ENCODE data around the gene MIPEP.
A peak's percentile ranks its signal among the peaks of the same experiment; 100 is the strongest.

Gene MIPEP

GRCh38 chr13:23888658-23889614, at the start of gene MIPEP:
Gene MIPEP, minus strand, starts transcription at chr13:23889400. Its CDS starts 80 bp downstream, at chr13:23889320.
- H3K4me1 Mint-ChIP-seq, result peaks cover 31% of the 10 kb centered on the region
- H3K9me3 Mint-ChIP-seq, result no peaks in the 10 kb centered on the region
- peak within 1 kb of the TSS; percentile 89 for H3K4me3 Mint-ChIP-seq
- H3K36me3 Mint-ChIP-seq, result peaks cover 3% of the 10 kb centered on the region
- H3K27ac Mint-ChIP-seq, result peak within 1 kb of the TSS; percentile 93
- H3K27me3 Mint-ChIP-seq, result no peaks in the 10 kb centered on the region

GRCh38 chr13:23934520-23934919, 45.3 kb upstream of the MIPEP start:
- Mint-ChIP-seq H3K27me3 (peaks cover 31% of the 10 kb centered on the region), H3K9me3 (peaks cover 12% of the 10 kb centered on the region), H3K27ac (no peak overlapping the region), H3K4me1 (no peaks in the 10 kb centered on the region), H3K4me3 (no peak overlapping the region), H3K36me3 (no peaks in the 10 kb centered on the region)

GRCh38 chr13:23928985-23929384, 39.8 kb upstream of the MIPEP start:
- H3K27me3 Mint-ChIP-seq, result peaks cover 14% of the 10 kb centered on the region
- H3K4me3 Mint-ChIP-seq, result no peak overlapping the region
- H3K36me3 Mint-ChIP-seq, result no peaks in the 10 kb centered on the region
- no peaks in the 10 kb centered on the region for H3K9me3 Mint-ChIP-seq
- no peaks in the 10 kb centered on the region for H3K4me1 Mint-ChIP-seq
- no peak overlapping the region for H3K27ac Mint-ChIP-seq

- H3K9me3 Mint-ChIP-seq, result no peaks in the 10 kb centered on the region
- H3K27ac Mint-ChIP-seq, result no peak overlapping the region
- H3K27me3 Mint-ChIP-seq, result peaks cover 12% of the 10 kb centered on the region
- H3K4me1 Mint-ChIP-seq, result no peaks in the 10 kb centered on the region
- H3K4me3 Mint-ChIP-seq, result no peak overlapping the region
- peaks cover 1% of the 10 kb centered on the region for H3K36me3 Mint-ChIP-seq
These were observed 33.8 kb upstream of the MIPEP start for GRCh38 chr13:23923031-23923430.

GRCh38 chr13:23922005-23922932, 33.1 kb upstream of the MIPEP start:
- Mint-ChIP-seq H3K4me1 (no peaks in the 10 kb centered on the region), H3K9me3 (no peaks in the 10 kb centered on the region), H3K4me3 (no peak overlapping the region), H3K27ac (no peak overlapping the region), H3K27me3 (peaks cover 19% of the 10 kb centered on the region), H3K36me3 (peaks cover 1% of the 10 kb centered on the region)

GRCh38 chr13:23921451-23921888, 32.3 kb upstream of the MIPEP start:
- no peak overlapping the region for H3K4me3 Mint-ChIP-seq
- no peaks in the 10 kb centered on the region for H3K9me3 Mint-ChIP-seq
- peaks cover 24% of the 10 kb centered on the region for H3K27me3 Mint-ChIP-seq
- H3K36me3 Mint-ChIP-seq, result peaks cover 1% of the 10 kb centered on the region
- no peaks in the 10 kb centered on the region for H3K4me1 Mint-ChIP-seq
- no peak overlapping the region for H3K27ac Mint-ChIP-seq

GRCh38 chr13:23919006-23919405, 29.8 kb upstream of the MIPEP start:
- Mint-ChIP-seq H3K4me3 (no peak overlapping the region), H3K4me1 (no peaks in the 10 kb centered on the region), H3K9me3 (no peaks in the 10 kb centered on the region), H3K36me3 (peaks cover 1% of the 10 kb centered on the region), H3K27me3 (peaks cover 34% of the 10 kb centered on the region), H3K27ac (no peak overlapping the region)

- no peak overlapping the region for H3K4me3 Mint-ChIP-seq
- no peak overlapping the region for H3K27ac Mint-ChIP-seq
- peaks cover 1% of the 10 kb centered on the region for H3K36me3 Mint-ChIP-seq
- no peaks in the 10 kb centered on the region for H3K9me3 Mint-ChIP-seq
- peaks cover 34% of the 10 kb centered on the region for H3K27me3 Mint-ChIP-seq
- H3K4me1 Mint-ChIP-seq, result no peaks in the 10 kb centered on the region
These were observed 29.0 kb upstream of the MIPEP start for GRCh38 chr13:23918208-23918607.

- Mint-ChIP-seq H3K27ac (no peak overlapping the region), H3K4me1 (no peaks in the 10 kb centered on the region), H3K36me3 (no peaks in the 10 kb centered on the region), H3K4me3 (no peak overlapping the region), H3K9me3 (no peaks in the 10 kb centered on the region), H3K27me3 (peaks cover 36% of the 10 kb centered on the region)
These were observed 26.1 kb upstream of the MIPEP start for GRCh38 chr13:23915308-23915707.

- H3K27me3 Mint-ChIP-seq, result peaks cover 27% of the 10 kb centered on the region
- no peaks in the 10 kb centered on the region for H3K36me3 Mint-ChIP-seq
- H3K4me1 Mint-ChIP-seq, result no peaks in the 10 kb centered on the region
- H3K27ac Mint-ChIP-seq, result no peak overlapping the region
- no peaks in the 10 kb centered on the region for H3K9me3 Mint-ChIP-seq
- no peak overlapping the region for H3K4me3 Mint-ChIP-seq
These were observed 23.3 kb upstream of the MIPEP start for GRCh38 chr13:23912469-23912868.

- no peaks in the 10 kb centered on the region for H3K9me3 Mint-ChIP-seq
- H3K27me3 Mint-ChIP-seq, result peaks cover 13% of the 10 kb centered on the region
- no peak overlapping the region for H3K4me3 Mint-ChIP-seq
- peaks cover 2% of the 10 kb centered on the region for H3K4me1 Mint-ChIP-seq
- no peaks in the 10 kb centered on the region for H3K36me3 Mint-ChIP-seq
- H3K27ac Mint-ChIP-seq, result no peak overlapping the region
These were observed 20.4 kb upstream of the MIPEP start for GRCh38 chr13:23909606-23910005.

- Mint-ChIP-seq H3K36me3 (no peaks in the 10 kb centered on the region), H3K4me3 (no peak overlapping the region), H3K4me1 (peaks cover 8% of the 10 kb centered on the region), H3K27me3 (peaks cover 29% of the 10 kb centered on the region), H3K27ac (no peak overlapping the region), H3K9me3 (no peaks in the 10 kb centered on the region)
These were observed 16.6 kb upstream of the MIPEP start for GRCh38 chr13:23905766-23906165.

GRCh38 chr13:23903906-23904280, 14.7 kb upstream of the MIPEP start:
- H3K27ac Mint-ChIP-seq, result no peak overlapping the region
- peaks cover 29% of the 10 kb centered on the region for H3K27me3 Mint-ChIP-seq
- no peak overlapping the region for H3K4me3 Mint-ChIP-seq
- H3K36me3 Mint-ChIP-seq, result no peaks in the 10 kb centered on the region
- no peaks in the 10 kb centered on the region for H3K9me3 Mint-ChIP-seq
- H3K4me1 Mint-ChIP-seq, result peaks cover 8% of the 10 kb centered on the region

- Mint-ChIP-seq H3K4me3 (no peak overlapping the region), H3K27ac (no peak overlapping the region), H3K9me3 (no peaks in the 10 kb centered on the region), H3K36me3 (no peaks in the 10 kb centered on the region), H3K27me3 (peaks cover 29% of the 10 kb centered on the region), H3K4me1 (peaks cover 8% of the 10 kb centered on the region)
These were observed 14.0 kb upstream of the MIPEP start for GRCh38 chr13:23902975-23903905.

GRCh38 chr13:23901365-23901764, 12.2 kb upstream of the MIPEP start:
- H3K4me3 Mint-ChIP-seq, result no peak overlapping the region
- H3K27ac Mint-ChIP-seq, result no peak overlapping the region
- H3K36me3 Mint-ChIP-seq, result no peaks in the 10 kb centered on the region
- no peaks in the 10 kb centered on the region for H3K9me3 Mint-ChIP-seq
- H3K27me3 Mint-ChIP-seq, result peaks cover 22% of the 10 kb centered on the region
- H3K4me1 Mint-ChIP-seq, result peaks cover 8% of the 10 kb centered on the region

All from activated naive CD4-positive, alpha-beta T cell treated with anti-CD3 and anti-CD28 coated beads, Interleukin-2, amount 50 U/mL, for 24 hours (primary cell).